HG03196 (cell line): ENCODE measurements around the gene HNRNPC.
A peak's percentile ranks its signal among the peaks of the same experiment; 100 is the strongest.
"Not testable (repeated sequence)": the region's sequence is repeated elsewhere in the genome, so short reads cannot be mapped to it uniquely, and the experiment has no call there.

Experiments used
- ATAC-seq: cut with Tn5 transposase; IDR thresholded peaks from one replicate; pipeline ENCODE4 v1.9.1; 2021; ENCODE audit not compliant: unreplicated experiment

The HNRNPC gene

GRCh38 chr14:21269252-21270046, at the start of gene HNRNPC:
Gene HNRNPC (minus strand): TSS chr14:21269442. CDS start chr14:21234193, 35,249 bp downstream.
- ATAC-seq: peak; percentile 90

- no peak for ATAC-seq
These were observed 48.2 kb upstream of the HNRNPC start for GRCh38 chr14:21317398-21317797.

GRCh38 chr14:21313512-21313911, 44.3 kb upstream of the HNRNPC start:
- no peak for ATAC-seq

- no peak for ATAC-seq
These were observed 42.4 kb upstream of the HNRNPC start for GRCh38 chr14:21311614-21312013.

GRCh38 chr14:21309956-21310355, 40.7 kb upstream of the HNRNPC start:
- ATAC-seq: no peak

- ATAC-seq: no peak
These were observed 40.0 kb upstream of the HNRNPC start for GRCh38 chr14:21309238-21309636.

GRCh38 chr14:21308479-21309237, 39.4 kb upstream of the HNRNPC start:
- ATAC-seq: peak; percentile 81

GRCh38 chr14:21308132-21308478, 38.9 kb upstream of the HNRNPC start:
- ATAC-seq: peak; percentile 11

GRCh38 chr14:21307637-21308036, 38.4 kb upstream of the HNRNPC start:
- ATAC-seq: no peak

- ATAC-seq: not testable (repeated sequence)
These were observed 33.5 kb upstream of the HNRNPC start for GRCh38 chr14:21302836-21303140.

- no peak for ATAC-seq
These were observed 33.0 kb upstream of the HNRNPC start for GRCh38 chr14:21302013-21302835.

GRCh38 chr14:21300892-21301291, 31.6 kb upstream of the HNRNPC start:
- no peak for ATAC-seq

- ATAC-seq: no peak
These were observed 30.4 kb upstream of the HNRNPC start for GRCh38 chr14:21299562-21300130.

GRCh38 chr14:21298358-21298757, 29.1 kb upstream of the HNRNPC start:
- no peak for ATAC-seq

- ATAC-seq: not testable (repeated sequence)
These were observed 24.8 kb upstream of the HNRNPC start for GRCh38 chr14:21294026-21294425.

- ATAC-seq: no peak
These were observed 17.9 kb upstream of the HNRNPC start for GRCh38 chr14:21287168-21287567.

- not testable (repeated sequence) for ATAC-seq
These were observed 17.3 kb upstream of the HNRNPC start for GRCh38 chr14:21286516-21286915.

- not testable (repeated sequence) for ATAC-seq
These were observed 12.7 kb upstream of the HNRNPC start for GRCh38 chr14:21281917-21282316.

- ATAC-seq: no peak
These were observed 10.5 kb upstream of the HNRNPC start, which contains the start of gene RPGRIP1 for GRCh38 chr14:21279783-21280182. Gene RPGRIP1 (plus strand): TSS chr14:21280083. CDS start chr14:21287977, 7,894 bp downstream.

GRCh38 chr14:21278632-21279031, 9.4 kb upstream of the HNRNPC start:
- ATAC-seq: no peak

- no peak for ATAC-seq
These were observed 6.1 kb upstream of the HNRNPC start for GRCh38 chr14:21275261-21275858.
